Fibroblast of skin of right biceps (primary cell): ENCODE measurements around the gene TAS2R60.
"Not testable (repeated sequence)": the region's sequence is repeated elsewhere in the genome, so short reads cannot be mapped to it uniquely, and the experiment has no call there.

ENCODE experiments used
- DNase-seq: peaks from one replicate; pipeline ENCODE4 v3.0.0-alpha.2; 2013

Gene TAS2R60

GRCh38 chr7:143479055-143479766 is 36.0 kb downstream of the TAS2R60 start:
- DNase-seq = peak; percentile 55

GRCh38 chr7:143480501-143480900 is 37.2 kb downstream of the TAS2R60 start:
- DNase-seq = no peak

GRCh38 chr7:143484119-143484518 is 40.9 kb downstream of the TAS2R60 start:
- no peak for DNase-seq

GRCh38 chr7:143485094-143485493 is 41.8 kb downstream of the TAS2R60 start:
- no peak for DNase-seq

- DNase-seq = peak; percentile 70
Observed at GRCh38 chr7:143485500-143485899, 42.2 kb downstream of the TAS2R60 start.

- not testable (repeated sequence) for DNase-seq
Observed at GRCh38 chr7:143486266-143486665, 43.0 kb downstream of the TAS2R60 start.

- no peak for DNase-seq
Observed at GRCh38 chr7:143487061-143487460, 43.8 kb downstream of the TAS2R60 start.

GRCh38 chr7:143487566-143487965 is 44.3 kb downstream of the TAS2R60 start:
- peak; percentile 74 for DNase-seq

- no peak for DNase-seq
Observed at GRCh38 chr7:143490717-143491306, 47.6 kb downstream of the TAS2R60 start.

- peak; percentile 81 for DNase-seq
Observed at GRCh38 chr7:143492043-143492471, 48.8 kb downstream of the TAS2R60 start.

- peak; percentile 73 for DNase-seq
Observed at GRCh38 chr7:143492799-143493739, 49.8 kb downstream of the TAS2R60 start.

GRCh38 chr7:143493751-143494150 is 50.5 kb downstream of the TAS2R60 start:
- peak; percentile 38 for DNase-seq
